Stomach (tissue), 4 donors: ENCODE measurements around the gene MYH9.

Experiments used
- POLR2A ChIP-seq, 4 donors: fragments of 450-650 bp; IDR thresholded peaks; one replicate each; pipeline ENCODE4 v1.6.1; 2016; ENCODE audit warnings: antibody characterized with exemption in 4 of 4, control low read depth in 2 of 4, mild to moderate bottlenecking in 1 of 4, moderate library complexity in 1 of 4
- POLR2AphosphoS5 ChIP-seq, 3 donors: sonication (generic); formaldehyde crosslinking; IDR thresholded peaks; one replicate each; pipeline ENCODE4 v1.6.1; 2016; ENCODE audit warnings: antibody characterized with exemption in 3 of 3
- TF ChIP-seq, protein P1 (sequence below), 7 experiments: fragments of 450-650 bp in 4 of 7; fragments of 200-600 bp in 3 of 7; sonication (generic) in 3 of 7; IDR thresholded peaks; one replicate each; pipeline ENCODE4 v1.5.1; 2016 to 2019; ENCODE audit warnings: antibody characterized with exemption in 7 of 7, control low read depth in 2 of 7, mild to moderate bottlenecking in 1 of 7

- TF ChIP-seq, protein P1, sequence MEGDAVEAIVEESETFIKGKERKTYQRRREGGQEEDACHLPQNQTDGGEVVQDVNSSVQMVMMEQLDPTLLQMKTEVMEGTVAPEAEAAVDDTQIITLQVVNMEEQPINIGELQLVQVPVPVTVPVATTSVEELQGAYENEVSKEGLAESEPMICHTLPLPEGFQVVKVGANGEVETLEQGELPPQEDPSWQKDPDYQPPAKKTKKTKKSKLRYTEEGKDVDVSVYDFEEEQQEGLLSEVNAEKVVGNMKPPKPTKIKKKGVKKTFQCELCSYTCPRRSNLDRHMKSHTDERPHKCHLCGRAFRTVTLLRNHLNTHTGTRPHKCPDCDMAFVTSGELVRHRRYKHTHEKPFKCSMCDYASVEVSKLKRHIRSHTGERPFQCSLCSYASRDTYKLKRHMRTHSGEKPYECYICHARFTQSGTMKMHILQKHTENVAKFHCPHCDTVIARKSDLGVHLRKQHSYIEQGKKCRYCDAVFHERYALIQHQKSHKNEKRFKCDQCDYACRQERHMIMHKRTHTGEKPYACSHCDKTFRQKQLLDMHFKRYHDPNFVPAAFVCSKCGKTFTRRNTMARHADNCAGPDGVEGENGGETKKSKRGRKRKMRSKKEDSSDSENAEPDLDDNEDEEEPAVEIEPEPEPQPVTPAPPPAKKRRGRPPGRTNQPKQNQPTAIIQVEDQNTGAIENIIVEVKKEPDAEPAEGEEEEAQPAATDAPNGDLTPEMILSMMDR (IDR thresholded peaks at IDR 0.05) = no peak
- TF ChIP-seq POLR2AphosphoS5 (IDR thresholded peaks at IDR 0.05) (peak; percentile 61 to 65 (median 61)), POLR2A (IDR thresholded peaks at IDR 0.05) (no peak)
Measured at GRCh38 chr22:36386351-36386899, 1.3 kb downstream of the MYH9 start.
